ENCODE data around the gene SUV39H1.

GRCh38 chrX:48745222-48745621, 48.7 kb downstream of the SUV39H1 start:
- TF ChIP-seq CTCF (IDR thresholded peaks at IDR 0.05) = no peak
- TF ChIP-seq POLR2A (IDR thresholded peaks at IDR 0.05) = no peak
- no peak for TF ChIP-seq POLR2AphosphoS5 (IDR thresholded peaks at IDR 0.05; ENCODE audit: insufficient read depth in 1 of 2, low read depth in 1 of 2)
